GM12873 (cell line): ENCODE measurements around the gene BFSP1.

Experiments
- CTCF ChIP-seq: IDR thresholded peaks from 2 replicates; pipeline ENCODE4 v1.5.1; 2012; ENCODE audit warnings: low read depth, mild to moderate bottlenecking, moderate library complexity, low read length, control low read depth; ENCODE audit not compliant: insufficient read depth; ENCODE audit errors: missing control alignments

BFSP1 gene

DNA sequence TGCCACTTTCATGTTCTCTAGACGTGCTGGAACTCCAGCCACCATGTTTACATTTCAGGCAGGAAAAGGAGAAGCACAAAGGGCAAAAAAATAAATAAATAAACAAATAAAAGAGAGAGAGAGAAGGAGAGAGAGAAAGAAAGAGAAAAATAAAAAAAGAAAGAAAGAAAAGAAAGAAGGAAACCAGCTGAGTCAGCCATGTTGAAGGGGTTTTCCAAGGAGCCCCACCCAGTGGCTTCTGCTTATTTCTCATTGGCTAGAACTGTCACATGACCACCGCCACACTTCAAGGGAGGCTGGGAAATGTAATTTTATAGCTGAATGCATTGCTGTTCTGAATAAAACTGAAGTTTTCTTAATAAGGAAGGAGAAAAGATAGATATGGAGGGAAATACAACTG lies 71.1 kb downstream of the BFSP1 start:
- no peak for TF ChIP-seq CTCF

DNA sequence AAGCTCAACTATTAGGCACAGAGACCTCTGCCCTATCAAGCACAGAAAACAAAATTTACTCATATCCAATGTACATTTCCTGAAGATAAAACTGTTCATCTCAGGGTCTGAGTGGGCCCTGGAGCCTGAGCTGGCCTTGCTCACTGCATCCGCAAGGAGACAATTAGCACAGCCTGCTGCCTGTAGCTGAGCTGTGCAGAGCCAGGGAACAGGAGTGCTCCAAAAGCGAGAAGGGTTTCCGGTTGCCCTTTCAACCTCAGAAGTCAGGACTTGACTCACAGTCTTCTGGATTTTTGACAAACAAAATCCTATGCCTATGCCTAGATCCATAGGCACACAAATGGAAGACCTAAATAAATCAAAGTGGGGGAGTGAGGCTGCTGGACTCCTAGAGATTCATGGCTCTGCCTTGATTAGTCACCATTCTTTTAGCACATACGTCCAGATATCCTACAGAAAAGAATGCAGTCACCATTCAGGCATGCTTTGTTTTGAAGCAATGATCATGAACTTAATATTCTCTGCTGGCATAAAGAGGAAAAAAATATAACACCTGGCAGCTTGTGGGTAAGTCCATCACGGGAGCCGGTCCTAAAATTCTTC lies 73.5 kb downstream of the BFSP1 start:
- no peak for TF ChIP-seq CTCF

DNA sequence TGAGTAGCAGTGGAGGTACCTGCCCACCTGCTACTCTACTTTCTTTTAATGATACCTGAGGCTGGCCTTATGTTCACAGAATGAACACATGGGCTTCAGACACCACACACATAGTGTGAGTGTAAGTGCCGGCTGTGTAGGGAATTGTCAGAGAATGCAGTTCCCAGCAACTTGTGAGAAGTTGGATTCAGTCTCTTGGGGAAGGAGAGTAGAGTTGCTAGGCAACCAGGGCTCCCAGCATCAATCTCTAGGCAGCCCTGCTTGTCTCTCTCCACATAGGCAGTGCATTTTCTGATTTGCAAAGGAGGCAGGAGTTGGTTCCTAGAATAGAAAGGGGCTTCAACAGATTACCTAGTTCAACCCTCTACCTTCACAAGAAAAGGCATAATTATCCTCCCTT lies 74.1 kb downstream of the BFSP1 start:
- TF ChIP-seq CTCF = no peak

DNA sequence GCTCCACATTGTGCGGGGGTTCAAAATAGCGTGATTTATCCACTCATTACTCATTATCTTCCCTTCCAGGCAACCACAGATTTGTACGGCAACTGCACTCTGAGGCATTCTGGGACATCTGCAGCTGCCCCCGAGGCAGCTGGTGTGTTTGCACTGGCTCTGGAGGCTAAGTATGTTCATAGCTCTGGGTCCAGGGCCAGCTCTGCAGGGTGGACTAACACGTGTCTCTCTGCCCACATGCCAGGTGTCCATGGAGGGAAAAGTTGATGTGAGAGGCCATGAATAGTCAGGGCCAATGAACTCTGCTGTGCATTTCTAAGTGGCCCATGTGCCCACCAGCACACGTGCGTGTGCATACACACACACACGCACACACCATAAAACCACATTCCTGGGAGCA lies 74.9 kb downstream of the BFSP1 start:
- no peak for TF ChIP-seq CTCF

DNA sequence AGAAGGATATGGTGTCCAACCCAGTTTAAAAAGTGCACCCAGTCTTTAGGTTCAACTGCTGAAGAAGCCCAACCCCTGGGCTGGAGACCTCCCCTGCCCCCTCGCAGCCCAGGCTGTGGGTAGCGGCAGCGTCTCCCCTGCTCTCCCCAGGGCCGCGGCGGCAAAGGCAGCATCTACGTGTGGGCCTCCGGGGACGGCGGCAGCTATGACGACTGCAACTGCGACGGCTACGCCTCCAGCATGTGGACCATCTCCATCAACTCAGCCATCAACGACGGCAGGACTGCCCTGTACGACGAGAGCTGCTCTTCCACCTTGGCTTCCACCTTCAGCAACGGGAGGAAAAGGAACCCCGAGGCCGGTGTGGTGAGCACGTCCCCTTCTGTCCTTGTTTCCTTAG lies 77.6 kb downstream of the BFSP1 start:
- no peak for TF ChIP-seq CTCF

GRCh38 chr20:17452441-17452840 lies 78.7 kb downstream of the BFSP1 start:
- no peak for TF ChIP-seq CTCF

GRCh38 chr20:17449031-17449430 lies 82.1 kb downstream of the BFSP1 start:
- no peak for TF ChIP-seq CTCF
